Activated CD8-positive, alpha-beta T cell treated with anti-CD3 and anti-CD28 coated beads for 36 hours (primary cell): ENCODE results near the gene CD1C. TPM values are rescaled to one million over a fixed set of nuclear protein-coding genes. Genes with fewer than 3 reads are reported as not detected.

Source experiments
- ATAC-seq: fragments of 200-7000 bp; cut with Tn5 transposase; one replicate; pipeline ENCODE4 v1.10.0; 2021; ENCODE audit warnings: mild to moderate bottlenecking, moderate library complexity
- CTCF ChIA-PET: fragments of 350-600 bp; sonication (Branson Sonifier 250); formaldehyde crosslinking; loops from one replicate; lab custom pipeline; 2021; ENCODE audit warnings: antibody characterized with exemption; lab: Charles Lee
- POLR2A ChIA-PET: fragments of 350-600 bp; sonication (Branson Sonifier 250); formaldehyde crosslinking; loops from one replicate; lab custom pipeline; 2021; ENCODE audit warnings: antibody characterized with exemption; lab: Charles Lee
- DNase-seq: peaks from one replicate; pipeline ENCODE4 v3.0.0-alpha.2; 2020
- H3K27ac Mint-ChIP-seq: one replicate; pipeline ENCODE4 v1.8.0; 2021; ENCODE audit warnings: mild to moderate bottlenecking, mixed read lengths
- H3K27me3 Mint-ChIP-seq: one replicate; pipeline ENCODE4 v1.8.0; 2021; ENCODE audit warnings: mixed read lengths
- H3K36me3 Mint-ChIP-seq: one replicate; pipeline ENCODE4 v1.8.0; 2021; ENCODE audit warnings: low read depth, mixed read lengths
- H3K4me1 Mint-ChIP-seq: one replicate; pipeline ENCODE4 v1.8.0; 2021; ENCODE audit warnings: low read depth, mixed read lengths
- H3K4me3 Mint-ChIP-seq: one replicate; pipeline ENCODE4 v1.8.0; 2021; ENCODE audit warnings: mild to moderate bottlenecking, moderate library complexity, mixed read lengths
- H3K9me3 Mint-ChIP-seq: one replicate; pipeline ENCODE4 v1.8.0; 2021; ENCODE audit warnings: mixed read lengths
- CTCF ChIP-seq: fragments of 200-600 bp; IDR thresholded peaks from one replicate; pipeline ENCODE4 v1.8.0; 2022; ENCODE audit warnings: antibody characterized with exemption, mild to moderate bottlenecking
- intact Hi-C: fragments of 100-400 bp; cut with micrococcal nuclease; formaldehyde crosslinking; loops from one replicate; pipeline ENCODE4 v1.10.0; 2022
- total RNA-seq, 2 experiments: library from RNA; stranded (reverse); gene quantifications; one replicate each; pipeline ENCODE4 v1.2.3, GENCODE V29; 2021

CD1C gene
- total RNA-seq = under 1 TPM; 0.25 to 0.65 TPM

DNA sequence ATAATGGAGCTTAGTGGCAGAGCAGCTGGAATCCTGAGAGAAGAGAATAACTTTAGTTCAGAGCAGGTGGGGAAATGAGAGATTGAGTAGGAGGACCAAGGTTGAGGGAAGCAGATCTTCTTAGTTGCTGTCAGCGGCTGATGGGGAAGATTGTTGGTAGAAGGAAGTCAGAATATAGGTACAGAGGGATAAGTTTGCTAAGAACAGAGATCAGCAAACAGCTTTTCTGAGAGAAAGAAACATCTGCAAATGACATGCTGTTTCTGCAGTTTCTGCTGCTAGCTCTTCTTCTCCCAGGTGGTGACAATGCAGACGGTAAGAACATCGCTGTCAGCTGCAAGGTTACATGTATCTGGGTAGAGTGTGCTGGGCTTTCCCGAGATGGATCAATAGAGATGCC lies at the start of gene CD1C:
Gene CD1C, plus strand, starts transcription at position 113 of the 400 bp plus-strand sequence. Its CDS starts 142 bp downstream, at position 255.
- ATAC-seq = no peak
- ChIA-PET POLR2A (no interaction called here), CTCF (interaction anchor here (0.6 to 1.0 kb wide), 2 partner anchors 10 to 86 kb away, joined by 3 read pairs; no protein-coding TSS in a partner anchor)
- Mint-ChIP-seq H3K4me1 (peaks cover 19% of the 10 kb centered on the region), H3K27me3 (peaks cover 9% of the 10 kb centered on the region), H3K4me3 (no peak within 1 kb of the TSS), H3K36me3 (no peaks in the 10 kb centered on the region), H3K9me3 (no peaks in the 10 kb centered on the region), H3K27ac (no peak within 1 kb of the TSS)
- DNase-seq = no peak
- intact Hi-C loops = no loop called here
- no peak for TF ChIP-seq CTCF

GRCh38 chr1:158246650-158247049 lies 43.1 kb upstream of the CD1C start:
- H3K27me3 Mint-ChIP-seq = peaks cover 47% of the 10 kb centered on the region
- H3K9me3 Mint-ChIP-seq = no peaks in the 10 kb centered on the region
- H3K4me1 Mint-ChIP-seq = peaks cover 18% of the 10 kb centered on the region
- ChIA-PET CTCF (interaction anchor here (0.7 to 1.0 kb wide), 3 partner anchors 42 to 254 kb away, joined by 3 to 4 read pairs (median 3); no protein-coding TSS in a partner anchor), POLR2A (no interaction called here)
- no peak overlapping the region for H3K27ac Mint-ChIP-seq
- intact Hi-C loops = no loop called here
- peak; percentile 7 for DNase-seq
- no peaks in the 10 kb centered on the region for H3K36me3 Mint-ChIP-seq
- H3K4me3 Mint-ChIP-seq = no peak overlapping the region
- no peak for ATAC-seq
- no peak for TF ChIP-seq CTCF

DNA sequence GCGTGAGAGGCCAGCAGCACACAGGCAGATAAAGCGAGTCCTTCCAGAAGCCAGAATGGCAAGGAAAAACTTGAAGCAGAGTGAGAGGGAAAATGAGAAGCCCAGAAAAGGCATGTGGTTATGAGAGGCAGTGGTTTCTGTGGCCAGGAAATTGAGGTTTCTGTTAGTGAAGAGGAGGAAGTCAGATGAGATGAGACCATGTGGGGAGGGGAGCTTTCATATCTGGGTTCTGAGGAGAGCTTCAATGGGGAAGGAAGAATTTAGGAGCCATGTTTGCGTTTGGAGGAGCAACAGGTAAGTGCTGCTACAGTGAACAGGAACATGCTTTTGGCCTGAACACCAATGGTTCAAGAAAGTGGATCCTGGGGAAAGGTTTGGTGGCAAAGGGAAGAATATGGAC lies 41.6 kb upstream of the CD1C start:
- DNase-seq = peak; percentile 57
- no peak overlapping the region for H3K27ac Mint-ChIP-seq
- no peak overlapping the region for H3K4me3 Mint-ChIP-seq
- ChIA-PET POLR2A (no interaction called here), CTCF (interaction anchor here (1.1 to 1.3 kb wide), 2 partner anchors 44 to 131 kb away, joined by 3 to 4 read pairs; no protein-coding TSS in a partner anchor)
- no peak for TF ChIP-seq CTCF
- peaks cover 18% of the 10 kb centered on the region for H3K4me1 Mint-ChIP-seq
- ATAC-seq = no peak
- H3K27me3 Mint-ChIP-seq = peaks cover 46% of the 10 kb centered on the region
- H3K9me3 Mint-ChIP-seq = no peaks in the 10 kb centered on the region
- intact Hi-C loops = no loop called here
- H3K36me3 Mint-ChIP-seq = no peaks in the 10 kb centered on the region

- CTCF ChIA-PET = interaction anchor here (0.6 kb wide), 1 partner anchor 734 kb away, joined by 3 read pairs; no protein-coding TSS in a partner anchor
- Mint-ChIP-seq H3K4me3 (no peak overlapping the region), H3K36me3 (no peaks in the 10 kb centered on the region), H3K9me3 (no peaks in the 10 kb centered on the region), H3K27me3 (peaks cover 43% of the 10 kb centered on the region), H3K27ac (no peak overlapping the region), H3K4me1 (peaks cover 18% of the 10 kb centered on the region)
- TF ChIP-seq CTCF = no peak
- no peak for ATAC-seq
- POLR2A ChIA-PET = interaction anchor here (0.6 kb wide), 1 partner anchor 526 kb away, joined by 3 read pairs; no protein-coding TSS in a partner anchor
- no peak for DNase-seq
- intact Hi-C loops = no loop called here
Measured at GRCh38 chr1:158248771-158249170, 41.0 kb upstream of the CD1C start.

GRCh38 chr1:158249646-158250045 lies 40.1 kb upstream of the CD1C start:
- intact Hi-C loops = no loop called here
- no peaks in the 10 kb centered on the region for H3K9me3 Mint-ChIP-seq
- H3K4me3 Mint-ChIP-seq = no peak overlapping the region
- ChIA-PET POLR2A (no interaction called here), CTCF (no interaction called here)
- DNase-seq (no peak), ATAC-seq (no peak)
- H3K27ac Mint-ChIP-seq = no peak overlapping the region
- no peaks in the 10 kb centered on the region for H3K36me3 Mint-ChIP-seq
- H3K4me1 Mint-ChIP-seq = peaks cover 18% of the 10 kb centered on the region
- TF ChIP-seq CTCF = no peak
- H3K27me3 Mint-ChIP-seq = peaks cover 39% of the 10 kb centered on the region
